Mesothelial cell of epicardium (in vitro differentiated cells): ENCODE data around the gene OR51V1. TPM values are rescaled to one million over a fixed set of nuclear protein-coding genes. Genes with fewer than 3 reads are reported as not detected.

ENCODE experiments used
- DNase-seq, 2 experiments: peaks; one replicate each; pipeline ENCODE4 v3.0.0; 2021; ENCODE audit warnings: low spot score in 2 of 2; ENCODE audit not compliant: unreplicated experiment in 2 of 2
- H3K27ac Mint-ChIP-seq: 2 replicates; pipeline ENCODE4 v1.8.0; 2021; ENCODE audit warnings: mixed read lengths
- H3K27me3 Mint-ChIP-seq: 2 replicates; pipeline ENCODE4 v1.8.0; 2021; ENCODE audit warnings: low read depth, mixed read lengths
- H3K36me3 Mint-ChIP-seq: 2 replicates; pipeline ENCODE4 v1.8.0; 2021; ENCODE audit warnings: mixed read lengths
- H3K4me1 Mint-ChIP-seq: 2 replicates; pipeline ENCODE4 v1.8.0; 2021; ENCODE audit warnings: mixed read lengths
- H3K4me3 Mint-ChIP-seq: 2 replicates; pipeline ENCODE4 v1.8.0; 2021; ENCODE audit warnings: mild to moderate bottlenecking, moderate library complexity, mixed read lengths
- H3K9me3 Mint-ChIP-seq: 2 replicates; pipeline ENCODE4 v1.8.0; 2021; ENCODE audit warnings: mixed read lengths
- total RNA-seq: library from RNA; stranded (reverse); gene quantifications from 3 replicates; pipeline ENCODE4 v1.2.1, GENCODE V29; 2021
- TF ChIP-seq, protein P1 (sequence below): fragments of 200-600 bp; sonication (generic); IDR thresholded peaks from one replicate; pipeline ENCODE4 v1.5.0; 2021; ENCODE audit warnings: antibody characterized with exemption; ENCODE audit not compliant: unreplicated experiment

The OR51V1 gene
- total RNA-seq, 1 donor from 2014 or later, result not detected

DNA sequence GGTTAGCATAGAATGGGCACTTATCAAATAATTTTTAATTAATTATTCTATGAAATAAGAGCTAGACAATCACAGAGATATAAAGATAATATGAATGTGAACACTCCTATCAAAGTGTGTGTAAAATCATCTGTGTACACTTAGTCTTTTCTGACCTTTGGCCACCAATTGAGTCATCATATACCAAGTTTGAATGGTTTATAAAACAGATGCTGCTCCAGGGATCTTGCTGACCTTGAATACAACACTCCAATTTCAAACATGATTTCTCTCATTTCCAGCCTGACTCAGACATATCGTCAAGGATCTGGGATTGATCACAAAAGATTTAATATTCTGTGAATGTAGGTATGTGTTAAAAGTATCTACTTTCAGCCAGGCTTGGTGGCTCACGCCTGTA lies 2.9 kb upstream of the OR51V1 start:
- Mint-ChIP-seq H3K27ac (no peak overlapping the region), H3K9me3 (no peaks in the 10 kb centered on the region), H3K4me3 (no peak overlapping the region), H3K27me3 (peaks cover 7% of the 10 kb centered on the region), H3K36me3 (no peaks in the 10 kb centered on the region), H3K4me1 (no peaks in the 10 kb centered on the region)
- TF ChIP-seq, protein P1, sequence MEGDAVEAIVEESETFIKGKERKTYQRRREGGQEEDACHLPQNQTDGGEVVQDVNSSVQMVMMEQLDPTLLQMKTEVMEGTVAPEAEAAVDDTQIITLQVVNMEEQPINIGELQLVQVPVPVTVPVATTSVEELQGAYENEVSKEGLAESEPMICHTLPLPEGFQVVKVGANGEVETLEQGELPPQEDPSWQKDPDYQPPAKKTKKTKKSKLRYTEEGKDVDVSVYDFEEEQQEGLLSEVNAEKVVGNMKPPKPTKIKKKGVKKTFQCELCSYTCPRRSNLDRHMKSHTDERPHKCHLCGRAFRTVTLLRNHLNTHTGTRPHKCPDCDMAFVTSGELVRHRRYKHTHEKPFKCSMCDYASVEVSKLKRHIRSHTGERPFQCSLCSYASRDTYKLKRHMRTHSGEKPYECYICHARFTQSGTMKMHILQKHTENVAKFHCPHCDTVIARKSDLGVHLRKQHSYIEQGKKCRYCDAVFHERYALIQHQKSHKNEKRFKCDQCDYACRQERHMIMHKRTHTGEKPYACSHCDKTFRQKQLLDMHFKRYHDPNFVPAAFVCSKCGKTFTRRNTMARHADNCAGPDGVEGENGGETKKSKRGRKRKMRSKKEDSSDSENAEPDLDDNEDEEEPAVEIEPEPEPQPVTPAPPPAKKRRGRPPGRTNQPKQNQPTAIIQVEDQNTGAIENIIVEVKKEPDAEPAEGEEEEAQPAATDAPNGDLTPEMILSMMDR, result no peak
- DNase-seq, result no peak

DNA sequence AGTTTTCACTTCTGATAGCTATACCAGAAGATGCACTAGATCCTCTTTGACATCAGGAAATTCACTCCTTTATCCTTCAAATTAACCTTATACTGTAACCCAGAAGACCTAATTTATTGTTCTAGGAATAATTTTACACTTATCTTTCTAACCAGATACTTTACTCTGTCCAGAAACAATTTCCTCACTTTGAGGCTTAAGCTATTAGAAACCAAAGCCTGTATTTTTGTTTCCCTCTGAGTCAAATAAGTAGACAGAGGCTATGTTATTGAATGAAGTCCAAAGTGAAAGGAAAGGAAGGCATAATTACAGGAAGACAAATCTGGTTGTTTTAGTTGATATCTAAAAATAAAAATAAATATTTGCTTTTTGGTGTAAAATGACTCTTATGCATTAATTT lies 2.2 kb downstream of the OR51V1 start:
- Mint-ChIP-seq H3K27me3 (peaks cover 7% of the 10 kb centered on the region), H3K4me3 (no peak overlapping the region), H3K4me1 (peaks cover 5% of the 10 kb centered on the region), H3K9me3 (no peaks in the 10 kb centered on the region), H3K36me3 (no peaks in the 10 kb centered on the region), H3K27ac (no peak overlapping the region)
- DNase-seq, result no peak
- TF ChIP-seq, protein P1, result no peak

DNA sequence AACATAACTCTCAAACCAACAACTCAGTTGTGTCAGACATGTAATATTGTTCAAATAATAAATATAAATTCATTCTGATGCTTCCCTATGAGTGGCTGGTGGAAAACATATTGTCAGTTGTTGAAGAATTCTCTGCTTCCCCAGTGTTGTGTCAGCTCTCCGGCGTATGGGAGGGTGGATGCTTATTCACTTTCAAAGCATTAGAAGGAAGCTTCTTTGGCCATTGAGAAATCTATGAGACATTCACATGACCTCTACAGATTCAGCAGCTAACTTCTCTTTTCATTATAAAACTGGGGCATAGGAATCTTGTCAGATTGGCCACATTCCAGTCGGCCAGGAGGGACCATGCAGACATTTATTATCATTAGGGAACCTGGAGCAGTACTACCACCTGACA lies 2.9 kb downstream of the OR51V1 start:
- H3K27ac Mint-ChIP-seq, result no peak overlapping the region
- DNase-seq, result no peak
- peaks cover 5% of the 10 kb centered on the region for H3K4me1 Mint-ChIP-seq
- peaks cover 7% of the 10 kb centered on the region for H3K9me3 Mint-ChIP-seq
- no peak overlapping the region for H3K4me3 Mint-ChIP-seq
- H3K27me3 Mint-ChIP-seq, result peaks cover 7% of the 10 kb centered on the region
- no peaks in the 10 kb centered on the region for H3K36me3 Mint-ChIP-seq
- TF ChIP-seq, protein P1, result no peak

DNA sequence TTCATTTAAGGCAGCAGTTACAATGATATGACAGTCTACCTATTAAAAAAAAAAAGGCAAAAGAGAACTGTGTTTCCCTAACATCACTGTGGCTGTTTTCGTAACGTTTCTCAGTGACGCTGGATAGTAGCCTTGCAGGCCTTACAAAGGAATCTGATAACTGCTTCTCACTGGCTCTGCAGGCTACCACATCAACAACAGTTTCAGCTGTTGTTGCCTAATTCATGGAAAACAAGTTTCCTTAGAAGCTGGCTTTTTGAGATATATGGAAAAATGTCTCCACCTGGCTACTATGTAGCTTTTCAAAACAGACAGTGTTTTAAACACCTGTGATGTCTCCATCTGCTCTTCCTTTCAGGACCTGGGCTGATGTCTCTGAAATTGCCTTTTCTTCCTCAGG lies 3.8 kb downstream of the OR51V1 start:
- no peak overlapping the region for H3K4me3 Mint-ChIP-seq
- peaks cover 2% of the 10 kb centered on the region for H3K27me3 Mint-ChIP-seq
- no peak overlapping the region for H3K27ac Mint-ChIP-seq
- TF ChIP-seq, protein P1, result no peak
- H3K9me3 Mint-ChIP-seq, result peaks cover 9% of the 10 kb centered on the region
- H3K36me3 Mint-ChIP-seq, result no peaks in the 10 kb centered on the region
- H3K4me1 Mint-ChIP-seq, result peaks cover 5% of the 10 kb centered on the region
- DNase-seq, result no peak

DNA sequence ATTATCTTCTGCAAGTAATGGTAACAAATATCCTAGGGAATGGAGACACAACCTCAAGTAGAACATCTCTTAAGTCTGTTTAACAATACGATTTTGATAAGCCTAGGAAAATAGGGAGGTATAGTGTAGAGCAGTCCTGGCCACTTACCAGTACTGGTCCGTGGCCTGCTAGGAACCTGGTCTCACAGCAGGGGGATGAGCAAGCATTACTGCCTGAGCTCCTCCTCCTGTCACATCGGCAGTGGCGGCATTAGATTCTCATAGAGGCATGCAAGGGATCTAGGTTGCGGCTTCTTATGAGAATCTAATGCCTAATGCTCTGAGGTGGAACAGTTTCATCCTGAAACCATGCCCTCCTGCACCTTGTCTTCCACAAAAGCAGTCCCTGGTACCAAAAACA lies 4.4 kb downstream of the OR51V1 start:
- Mint-ChIP-seq H3K36me3 (no peaks in the 10 kb centered on the region), H3K4me1 (peaks cover 5% of the 10 kb centered on the region), H3K4me3 (no peak overlapping the region), H3K27ac (no peak overlapping the region), H3K9me3 (peaks cover 12% of the 10 kb centered on the region), H3K27me3 (no peaks in the 10 kb centered on the region)
- DNase-seq, result no peak
- TF ChIP-seq, protein P1, result no peak

DNA sequence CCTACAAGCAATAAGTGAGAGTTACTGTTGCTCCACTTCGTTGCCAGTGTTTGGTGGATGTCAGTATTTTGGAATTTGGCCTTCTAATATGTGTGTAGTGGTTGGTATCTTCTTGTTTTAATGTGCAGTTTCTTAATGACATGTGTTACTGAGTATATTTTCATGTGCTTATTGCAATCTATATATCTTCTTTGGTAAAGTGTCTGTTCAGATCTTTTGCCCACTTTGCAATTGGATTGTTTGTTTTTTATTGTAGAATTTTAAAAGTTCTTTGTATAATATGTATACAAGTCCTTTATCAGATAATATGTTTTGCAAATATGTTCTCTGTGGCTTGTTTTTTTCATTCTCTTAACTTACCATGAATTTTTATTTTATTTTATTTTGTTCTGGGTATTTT lies 7.7 kb downstream of the OR51V1 start:
- DNase-seq, result no peak
- TF ChIP-seq, protein P1, result no peak
- Mint-ChIP-seq H3K27ac (no peak overlapping the region), H3K27me3 (no peaks in the 10 kb centered on the region), H3K4me1 (peaks cover 5% of the 10 kb centered on the region), H3K9me3 (peaks cover 17% of the 10 kb centered on the region), H3K36me3 (no peaks in the 10 kb centered on the region), H3K4me3 (no peak overlapping the region)
